Stimulated activated naive CD8-positive, alpha-beta T cell treated with anti-CD3 and anti-CD28 coated beads, Interleukin-15, amount 100 ng/mL, for 72 hours (primary cell): ENCODE measurements around the gene GNA12.
A peak's percentile ranks its signal among the peaks of the same experiment; 100 is the strongest.

Experiments
- ATAC-seq: fragments of 150-1000 bp; cut with Tn5 transposase; 2 replicates; pipeline ENCODE4 v1.10.0; 2021; ENCODE audit warnings: mild to moderate bottlenecking, moderate library complexity
- DNase-seq, 2 donors: peaks; one replicate each; pipeline ENCODE4 v3.0.0; 2021 to 2022
- H3K27ac Mint-ChIP-seq, 2 donors: one replicate each; pipeline ENCODE4 v1.8.0; 2022; ENCODE audit warnings: mild to moderate bottlenecking in 2 of 2, mixed read lengths in 2 of 2, moderate library complexity in 2 of 2
- H3K27me3 Mint-ChIP-seq: one replicate; pipeline ENCODE4 v1.8.0; 2022; ENCODE audit warnings: mixed read lengths
- H3K4me1 Mint-ChIP-seq: one replicate; pipeline ENCODE4 v1.8.0; 2022; ENCODE audit warnings: mild to moderate bottlenecking, mixed read lengths
- H3K4me3 Mint-ChIP-seq, 2 donors: one replicate each; pipeline ENCODE4 v1.8.0; 2022; ENCODE audit warnings: mild to moderate bottlenecking in 2 of 2, mixed read lengths in 2 of 2, moderate library complexity in 1 of 2
- H3K9me3 Mint-ChIP-seq, 2 donors: one replicate each; pipeline ENCODE4 v1.8.0; 2022; ENCODE audit warnings: mixed read lengths in 2 of 2

Gene GNA12

DNA sequence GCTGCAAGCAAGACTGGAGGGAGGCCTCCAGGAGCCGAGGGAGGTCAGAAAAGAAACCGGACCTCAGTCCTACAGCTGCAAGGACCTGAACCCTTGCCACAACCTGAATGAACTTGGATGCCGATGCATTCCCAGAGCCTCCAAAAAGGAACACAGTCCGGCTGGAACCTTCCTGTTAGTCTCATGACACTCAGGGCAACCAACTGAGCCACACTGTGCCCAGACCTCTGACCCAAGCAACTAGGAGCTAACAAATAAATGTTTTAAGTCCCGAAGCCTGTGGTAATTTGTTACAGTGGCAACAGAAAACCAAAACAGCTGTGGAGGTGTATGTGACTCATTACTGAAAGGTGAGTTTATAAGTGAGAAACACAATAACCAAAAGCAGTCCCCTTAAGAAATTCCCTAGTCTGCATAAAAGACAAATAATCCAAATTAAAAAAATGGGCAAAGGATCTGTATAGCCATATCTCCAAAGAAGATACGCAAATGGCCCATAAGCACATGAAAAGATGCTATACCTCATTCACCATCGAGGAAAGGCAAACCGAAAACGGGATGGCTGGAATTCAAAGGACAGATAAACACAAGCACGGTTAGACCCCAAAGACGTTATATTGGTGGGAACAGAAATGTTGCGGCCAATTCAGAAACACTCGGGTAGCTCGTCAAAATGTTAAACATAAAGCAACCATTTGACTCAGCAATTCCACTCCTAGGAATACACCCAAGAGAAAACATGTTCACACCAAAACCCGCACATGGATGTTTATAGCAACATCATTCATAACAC lies 24.8 kb downstream of the GNA12 start:
- H3K27ac Mint-ChIP-seq = peak overlapping the region in 1 of 2 donors; percentile 19

DNA sequence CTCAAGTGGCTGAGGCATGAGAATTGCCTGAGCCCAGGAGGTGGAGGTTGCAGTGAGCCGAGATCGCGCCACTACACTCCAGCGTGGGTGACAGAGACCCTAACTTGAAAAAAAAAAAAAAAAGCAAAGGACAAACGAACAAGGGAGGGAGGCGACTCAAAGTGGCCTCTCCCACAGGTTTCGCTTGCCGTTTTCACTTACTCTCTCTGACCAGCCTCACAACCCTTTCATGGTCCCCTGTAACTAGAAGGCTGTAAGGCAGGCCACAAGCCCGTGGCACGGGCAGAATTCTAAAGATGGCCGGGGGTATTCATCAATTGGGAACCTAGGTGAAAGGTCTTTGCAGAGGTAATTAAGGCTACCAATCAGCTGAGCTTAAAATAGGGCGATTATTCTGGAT lies 25.5 kb downstream of the GNA12 start:
- ATAC-seq (peak; percentile 6), DNase-seq (no peak)
- Mint-ChIP-seq H3K27me3 (no peaks in the 10 kb centered on the region), H3K4me3 (no peak overlapping the region), H3K27ac (peak overlapping the region in 1 of 2 donors; percentile 19), H3K9me3 (no peaks in the 10 kb centered on the region), H3K4me1 (peaks cover 35% of the 10 kb centered on the region)

More for the DNA sequence above, 24.8 kb downstream of the GNA12 start:
- peak; percentile 89 for ATAC-seq
- H3K4me3 Mint-ChIP-seq = peak overlapping the region in 1 of 2 donors; percentile 5
- no peaks in the 10 kb centered on the region for H3K9me3 Mint-ChIP-seq
- H3K4me1 Mint-ChIP-seq = peaks cover 41% of the 10 kb centered on the region
- no peak for DNase-seq
- H3K27me3 Mint-ChIP-seq = no peaks in the 10 kb centered on the region

DNA sequence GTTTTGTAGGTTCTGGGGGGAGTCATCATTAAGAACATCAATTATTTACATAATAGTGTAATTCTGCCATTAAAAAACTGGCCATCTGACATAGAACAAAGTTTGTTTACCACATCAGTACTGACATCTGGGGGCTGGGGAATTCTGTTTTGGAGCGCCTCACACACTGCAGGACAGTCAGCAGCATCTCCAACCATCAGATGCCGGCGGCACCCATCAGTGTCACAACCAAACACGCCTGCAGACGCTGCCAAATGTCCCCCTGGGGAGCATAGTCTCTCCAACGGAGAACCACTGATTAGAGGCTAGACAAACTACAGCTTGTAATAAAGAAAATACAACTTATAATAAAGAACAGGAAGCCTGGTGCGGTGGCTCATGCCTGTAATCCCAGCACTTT lies 26.0 kb downstream of the GNA12 start:
- Mint-ChIP-seq H3K27me3 (no peaks in the 10 kb centered on the region), H3K9me3 (no peaks in the 10 kb centered on the region), H3K27ac (no peak overlapping the region), H3K4me1 (peaks cover 40% of the 10 kb centered on the region), H3K4me3 (no peak overlapping the region)
- DNase-seq = no peak
- ATAC-seq = no peak

- Mint-ChIP-seq H3K27me3 (no peaks in the 10 kb centered on the region), H3K9me3 (no peaks in the 10 kb centered on the region), H3K4me3 (no peak overlapping the region), H3K4me1 (peaks cover 40% of the 10 kb centered on the region), H3K27ac (no peak overlapping the region)
- ATAC-seq (no peak), DNase-seq (no peak)
These were observed 26.7 kb downstream of the GNA12 start for GRCh38 chr7:2817456-2817855.

- DNase-seq (no peak), ATAC-seq (no peak)
- Mint-ChIP-seq H3K9me3 (no peaks in the 10 kb centered on the region), H3K4me3 (no peak overlapping the region), H3K27me3 (no peaks in the 10 kb centered on the region), H3K4me1 (peaks cover 29% of the 10 kb centered on the region), H3K27ac (no peak overlapping the region)
These were observed 28.2 kb downstream of the GNA12 start for GRCh38 chr7:2815875-2816245.

DNA sequence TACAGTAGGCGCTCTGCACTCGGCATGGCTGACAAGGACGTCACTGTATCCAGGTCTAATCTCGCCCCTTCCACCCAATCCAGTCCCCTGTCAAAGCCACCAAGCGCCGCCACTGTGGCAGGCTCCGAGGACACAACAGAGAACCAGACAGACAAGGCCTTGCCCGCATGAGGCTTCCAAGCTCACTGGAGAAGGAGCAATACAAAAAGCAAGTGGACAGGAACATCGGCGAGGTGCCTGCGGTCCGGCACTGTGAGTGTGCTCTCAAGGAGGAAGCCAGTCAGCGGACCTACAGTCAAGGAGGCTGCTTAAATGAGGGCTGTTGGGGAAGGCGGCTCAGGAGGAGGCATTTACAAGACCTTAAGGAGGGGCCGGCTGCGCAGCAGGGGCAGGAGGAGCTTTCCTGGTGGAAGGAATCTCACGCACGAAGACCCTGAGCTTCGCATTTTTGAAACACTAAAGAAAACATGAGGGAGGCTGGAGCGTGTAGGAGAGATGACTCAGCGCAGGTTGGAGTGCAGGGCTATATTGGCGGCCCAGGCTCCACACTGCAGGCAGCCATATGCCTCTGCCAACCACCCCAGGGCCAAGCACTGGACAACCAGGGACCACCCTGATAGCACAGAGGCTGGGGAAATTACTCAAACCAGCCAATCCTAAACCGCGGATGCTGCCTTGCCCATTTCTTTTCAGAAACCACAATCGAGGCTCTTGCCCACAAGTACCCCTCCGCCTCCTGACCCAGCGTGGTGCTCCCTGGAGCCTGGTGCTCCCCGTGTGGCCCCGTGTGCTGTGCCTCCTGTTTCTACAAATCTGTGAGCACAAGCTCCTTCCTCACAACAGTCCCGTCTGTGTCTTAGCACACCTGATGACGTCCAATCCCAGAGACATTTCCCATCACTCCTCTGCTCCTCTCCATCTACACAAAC lies 28.9 kb downstream of the GNA12 start:
- no peak for DNase-seq
- Mint-ChIP-seq H3K27me3 (no peaks in the 10 kb centered on the region), H3K4me1 (peaks cover 28% of the 10 kb centered on the region), H3K4me3 (no peak overlapping the region), H3K27ac (no peak overlapping the region), H3K9me3 (no peaks in the 10 kb centered on the region)
- no peak for ATAC-seq

DNA sequence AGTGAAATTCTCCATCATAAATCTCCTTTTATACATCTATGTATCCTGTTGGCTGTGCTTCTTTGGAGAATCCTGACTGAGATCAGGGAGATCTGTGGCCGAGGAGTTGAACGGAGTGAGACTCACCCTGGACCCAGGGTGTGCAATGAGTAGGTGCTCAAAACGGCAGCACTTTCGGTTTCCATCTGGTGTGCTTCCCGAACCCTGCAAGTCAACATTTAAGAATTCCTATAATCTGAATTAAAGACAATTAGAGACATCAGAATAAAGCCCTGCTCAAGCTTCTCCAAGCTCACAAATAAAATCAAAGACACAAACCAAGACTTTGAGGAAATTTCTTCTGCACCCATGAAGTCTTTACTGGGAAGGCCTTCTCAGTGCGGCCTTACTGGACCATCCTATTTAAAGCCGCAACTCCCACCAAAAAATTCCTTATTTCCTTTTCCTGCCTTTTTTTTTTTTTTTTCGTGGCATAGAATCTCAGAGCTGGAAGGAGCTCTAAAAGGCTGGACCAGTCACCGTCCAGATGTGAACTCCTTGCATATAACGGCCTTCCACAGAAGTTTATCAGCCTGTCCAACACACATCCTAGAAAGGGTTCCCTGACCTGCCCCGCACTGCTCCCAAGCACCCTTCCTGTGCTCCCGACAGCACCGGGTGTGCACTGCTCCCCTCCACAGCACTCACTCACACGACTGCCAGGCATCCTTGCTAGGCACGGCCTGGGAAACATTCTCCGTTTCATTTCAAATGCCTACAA lies 29.7 kb downstream of the GNA12 start:
- DNase-seq = no peak
- Mint-ChIP-seq H3K27me3 (no peaks in the 10 kb centered on the region), H3K27ac (no peak overlapping the region), H3K9me3 (no peaks in the 10 kb centered on the region), H3K4me1 (peaks cover 21% of the 10 kb centered on the region), H3K4me3 (no peak overlapping the region)
- ATAC-seq = no peak

DNA sequence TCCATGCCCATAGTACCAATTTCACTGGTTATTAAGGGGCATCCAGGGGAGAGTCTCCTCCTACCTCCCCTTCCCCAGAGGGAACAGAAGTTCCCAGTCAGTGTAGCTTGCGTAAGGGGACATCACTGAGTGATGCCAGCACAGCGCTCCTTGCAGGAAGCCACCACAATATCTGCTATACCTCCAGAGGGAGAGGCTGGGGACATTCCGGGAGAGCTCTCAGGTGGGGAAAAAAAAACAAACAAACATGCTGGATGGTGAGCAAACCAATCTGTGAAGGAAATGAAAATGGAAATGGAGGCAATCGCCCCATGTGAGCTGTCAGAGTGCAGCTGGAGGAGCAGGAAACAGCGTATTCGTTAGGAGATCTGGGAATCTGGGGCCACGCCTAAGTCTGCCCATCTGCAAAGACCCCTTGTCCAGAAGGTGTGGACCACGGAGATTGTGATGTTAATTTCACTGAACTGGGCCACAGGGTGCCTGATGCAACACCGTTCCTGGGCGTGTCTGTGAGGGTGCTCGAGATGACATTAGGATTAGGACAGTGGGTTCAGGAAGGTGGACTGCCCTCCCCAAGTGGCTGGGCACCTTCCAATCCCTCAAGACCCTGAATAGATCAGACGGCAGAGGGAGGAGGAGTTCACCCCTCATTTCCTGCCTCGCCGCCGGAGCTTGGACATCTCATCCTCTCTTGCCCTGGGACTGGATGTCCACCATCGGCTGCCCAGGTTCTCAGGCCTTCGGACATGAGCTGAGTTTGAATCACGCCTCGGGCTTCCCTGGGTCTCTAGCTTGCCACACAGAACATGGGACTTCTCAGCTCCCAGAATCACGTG lies 30.5 kb downstream of the GNA12 start:
- DNase-seq = no peak
- no peaks in the 10 kb centered on the region for H3K27me3 Mint-ChIP-seq
- H3K9me3 Mint-ChIP-seq = no peaks in the 10 kb centered on the region
- H3K4me3 Mint-ChIP-seq = no peak overlapping the region
- peaks cover 20% of the 10 kb centered on the region for H3K4me1 Mint-ChIP-seq
- ATAC-seq = no peak
- no peak overlapping the region for H3K27ac Mint-ChIP-seq

DNA sequence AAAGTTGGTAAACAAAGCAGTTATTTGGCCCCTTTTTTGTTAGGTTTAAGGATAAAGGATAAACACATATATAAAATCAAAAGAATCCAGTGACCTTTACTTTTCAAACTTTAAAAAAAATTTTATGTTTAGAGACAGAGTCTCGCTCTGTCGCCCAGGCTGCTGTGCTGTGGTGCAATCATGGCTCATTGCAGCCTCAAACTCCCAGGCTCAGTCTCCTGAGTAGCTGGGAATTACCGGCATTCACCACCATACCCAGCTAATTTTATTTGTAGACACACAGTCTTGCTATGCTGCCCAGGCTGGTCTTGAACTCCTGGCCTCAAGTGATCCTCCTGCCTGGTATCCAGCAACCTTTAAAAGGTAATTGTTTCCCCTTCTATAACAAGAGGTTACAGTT lies 31.3 kb downstream of the GNA12 start:
- no peak overlapping the region for H3K27ac Mint-ChIP-seq
- ATAC-seq = no peak
- H3K4me1 Mint-ChIP-seq = peaks cover 26% of the 10 kb centered on the region
- H3K27me3 Mint-ChIP-seq = no peaks in the 10 kb centered on the region
- no peak overlapping the region for H3K4me3 Mint-ChIP-seq
- no peaks in the 10 kb centered on the region for H3K9me3 Mint-ChIP-seq
- DNase-seq = no peak

GRCh38 chr7:2812114-2812487 lies 32.0 kb downstream of the GNA12 start:
- DNase-seq (no peak), ATAC-seq (no peak)
- peaks cover 26% of the 10 kb centered on the region for H3K4me1 Mint-ChIP-seq
- no peaks in the 10 kb centered on the region for H3K9me3 Mint-ChIP-seq
- no peak overlapping the region for H3K4me3 Mint-ChIP-seq
- H3K27ac Mint-ChIP-seq = no peak overlapping the region
- no peaks in the 10 kb centered on the region for H3K27me3 Mint-ChIP-seq

GRCh38 chr7:2811476-2812113 lies 32.5 kb downstream of the GNA12 start:
- no peak overlapping the region for H3K27ac Mint-ChIP-seq
- DNase-seq (no peak), ATAC-seq (no peak)
- H3K4me1 Mint-ChIP-seq = peaks cover 26% of the 10 kb centered on the region
- H3K27me3 Mint-ChIP-seq = no peaks in the 10 kb centered on the region
- H3K4me3 Mint-ChIP-seq = no peak overlapping the region
- H3K9me3 Mint-ChIP-seq = no peaks in the 10 kb centered on the region

DNA sequence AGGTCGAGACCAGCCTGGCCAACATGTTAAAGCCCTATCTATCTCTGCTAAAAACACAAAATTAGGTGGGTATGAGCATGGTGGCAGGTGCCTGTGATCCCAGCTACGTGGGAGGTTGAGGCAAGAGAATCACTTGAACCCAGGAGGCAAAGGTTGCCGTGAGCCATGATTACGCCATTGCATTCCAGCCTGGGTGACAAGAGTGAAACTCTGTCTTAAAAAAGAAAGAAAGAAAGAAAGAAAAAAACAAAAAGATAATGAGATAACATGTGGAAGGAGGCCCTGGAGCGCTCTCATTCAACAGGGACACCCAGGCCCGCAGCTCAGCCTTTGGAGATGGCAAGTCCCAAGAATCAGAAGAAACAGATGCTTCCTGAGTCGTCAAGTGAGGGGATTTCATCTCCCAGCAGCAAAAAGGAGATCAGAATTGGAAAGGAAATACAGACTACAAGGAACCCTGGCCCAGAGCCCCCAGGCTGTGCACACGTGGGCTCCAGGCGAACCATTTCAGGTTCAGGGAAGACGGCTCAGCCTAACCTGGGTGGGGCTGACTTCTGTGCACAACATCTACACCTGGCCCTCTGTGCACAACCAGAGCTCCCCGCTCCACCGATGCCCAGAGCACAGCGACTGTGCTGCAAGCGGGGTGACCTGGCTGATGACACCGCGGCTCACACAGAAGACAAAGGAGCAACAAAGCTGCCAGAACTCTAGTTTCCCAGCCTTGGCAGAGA lies 33.3 kb downstream of the GNA12 start:
- no peak for ATAC-seq
- no peak overlapping the region for H3K4me3 Mint-ChIP-seq

DNA sequence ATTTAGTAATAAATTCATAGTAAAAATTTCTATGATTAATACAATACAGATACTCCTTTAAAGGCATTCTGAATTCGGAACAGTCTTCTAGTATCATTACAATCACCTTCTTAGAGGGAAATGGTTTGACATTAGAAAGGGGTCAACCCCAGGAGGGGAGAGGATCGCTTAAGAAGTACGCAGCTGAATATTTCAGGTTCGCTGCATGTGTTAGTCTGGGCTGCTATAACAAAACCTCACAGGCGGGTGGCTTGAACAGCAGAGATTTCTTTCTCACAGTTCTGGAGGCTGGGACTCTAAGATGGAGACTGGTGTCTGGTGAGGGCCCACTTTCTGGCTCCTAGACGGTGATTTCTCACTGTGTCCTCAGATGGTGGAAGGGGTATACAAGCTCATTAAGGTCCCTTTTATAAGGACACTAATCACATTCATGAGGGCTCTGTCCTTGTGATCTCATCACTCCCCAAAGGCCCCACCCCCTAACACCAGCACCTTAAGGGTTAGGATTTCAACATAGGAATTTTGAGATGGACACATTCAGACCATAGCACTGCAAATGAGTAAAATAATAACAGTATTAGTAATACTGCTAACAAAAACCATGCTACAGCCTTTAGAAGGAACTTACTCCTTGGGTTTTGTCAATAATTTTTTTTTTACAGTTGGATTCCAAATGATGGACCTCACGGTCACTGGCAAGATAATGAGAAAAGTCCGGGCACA lies 34.0 kb downstream of the GNA12 start:
- ATAC-seq = no peak
- Mint-ChIP-seq H3K27me3 (no peaks in the 10 kb centered on the region), H3K9me3 (no peaks in the 10 kb centered on the region), H3K4me3 (no peak overlapping the region), H3K27ac (no peak overlapping the region), H3K4me1 (peaks cover 26% of the 10 kb centered on the region)
- no peak for DNase-seq

More for the DNA sequence above, 33.3 kb downstream of the GNA12 start:
- Mint-ChIP-seq H3K9me3 (no peaks in the 10 kb centered on the region), H3K4me1 (peaks cover 26% of the 10 kb centered on the region), H3K27ac (peak overlapping the region in 1 of 2 donors; percentile 16), H3K27me3 (no peaks in the 10 kb centered on the region)
- no peak for DNase-seq
